Osteocyte (in vitro differentiated cells): ENCODE data around the gene HNRNPF. TPM values are rescaled to one million over a fixed set of nuclear protein-coding genes. Genes with fewer than 3 reads are reported as not detected.
"Not testable (repeated sequence)": the region's sequence is repeated elsewhere in the genome, so short reads cannot be mapped to it uniquely, and the experiment has no call there.

Experiments used
- DNase-seq: peaks from one replicate; pipeline ENCODE4 v3.0.0; 2021; ENCODE audit warnings: mixed read lengths; ENCODE audit not compliant: unreplicated experiment; ENCODE audit errors: extremely low spot score
- H3K27ac Mint-ChIP-seq: one replicate; pipeline ENCODE4 v1.8.0; 2021; ENCODE audit warnings: mild to moderate bottlenecking, mixed read lengths; ENCODE audit not compliant: unreplicated experiment
- H3K27me3 Mint-ChIP-seq: one replicate; pipeline ENCODE4 v1.8.0; 2021; ENCODE audit warnings: mixed read lengths; ENCODE audit not compliant: unreplicated experiment
- H3K36me3 Mint-ChIP-seq: one replicate; pipeline ENCODE4 v1.8.0; 2021; ENCODE audit warnings: mixed read lengths; ENCODE audit not compliant: unreplicated experiment
- H3K4me1 Mint-ChIP-seq: one replicate; pipeline ENCODE4 v1.8.0; 2021; ENCODE audit warnings: mixed read lengths; ENCODE audit not compliant: unreplicated experiment
- H3K4me3 Mint-ChIP-seq: one replicate; pipeline ENCODE4 v1.8.0; 2021; ENCODE audit warnings: mild to moderate bottlenecking, moderate library complexity, mixed read lengths; ENCODE audit not compliant: unreplicated experiment
- H3K9me3 Mint-ChIP-seq: one replicate; pipeline ENCODE4 v1.8.0; 2021; ENCODE audit warnings: mixed read lengths; ENCODE audit not compliant: unreplicated experiment
- CTCF ChIP-seq: fragments of 200-600 bp; sonication (generic); IDR thresholded peaks from 2 replicates; pipeline ENCODE4 v1.5.0; 2021; ENCODE audit warnings: antibody characterized with exemption, mild to moderate bottlenecking, moderate library complexity
- total RNA-seq: library from RNA; stranded (reverse); gene quantifications from 2 replicates; pipeline ENCODE4 v1.2.1, GENCODE V29; 2021

Gene HNRNPF
- total RNA-seq, 1 donor from 2014 or later: 189 TPM

GRCh38 chr10:43340619-43341018, 68.4 kb downstream of the HNRNPF start:
- TF ChIP-seq CTCF: no peak
- no peak overlapping the region for H3K27ac Mint-ChIP-seq
- H3K4me1 Mint-ChIP-seq: peaks cover 2% of the 10 kb centered on the region
- no peak for DNase-seq
- H3K9me3 Mint-ChIP-seq: no peaks in the 10 kb centered on the region
- no peaks in the 10 kb centered on the region for H3K36me3 Mint-ChIP-seq
- no peak overlapping the region for H3K4me3 Mint-ChIP-seq
- peaks cover 26% of the 10 kb centered on the region for H3K27me3 Mint-ChIP-seq

- peaks cover 2% of the 10 kb centered on the region for H3K4me1 Mint-ChIP-seq
- H3K9me3 Mint-ChIP-seq: no peaks in the 10 kb centered on the region
- TF ChIP-seq CTCF: no peak
- DNase-seq: no peak
- peaks cover 26% of the 10 kb centered on the region for H3K27me3 Mint-ChIP-seq
- no peak overlapping the region for H3K27ac Mint-ChIP-seq
- no peak overlapping the region for H3K4me3 Mint-ChIP-seq
- no peaks in the 10 kb centered on the region for H3K36me3 Mint-ChIP-seq
These were observed 68.9 kb downstream of the HNRNPF start for GRCh38 chr10:43340101-43340500.

- H3K36me3 Mint-ChIP-seq: no peaks in the 10 kb centered on the region
- no peaks in the 10 kb centered on the region for H3K9me3 Mint-ChIP-seq
- no peak overlapping the region for H3K4me3 Mint-ChIP-seq
- peaks cover 2% of the 10 kb centered on the region for H3K4me1 Mint-ChIP-seq
- H3K27ac Mint-ChIP-seq: no peak overlapping the region
- DNase-seq: no peak
- TF ChIP-seq CTCF: no peak
- peaks cover 26% of the 10 kb centered on the region for H3K27me3 Mint-ChIP-seq
These were observed 69.8 kb downstream of the HNRNPF start for GRCh38 chr10:43339136-43339535.

- Mint-ChIP-seq H3K9me3 (no peaks in the 10 kb centered on the region), H3K36me3 (no peaks in the 10 kb centered on the region), H3K4me3 (no peak overlapping the region), H3K4me1 (peaks cover 2% of the 10 kb centered on the region), H3K27me3 (peaks cover 26% of the 10 kb centered on the region), H3K27ac (no peak overlapping the region)
- no peak for TF ChIP-seq CTCF
- DNase-seq: no peak
These were observed 70.9 kb downstream of the HNRNPF start for GRCh38 chr10:43338117-43338516.

- not testable (repeated sequence) for H3K36me3 Mint-ChIP-seq, H3K4me3 Mint-ChIP-seq, H3K9me3 Mint-ChIP-seq, H3K27ac Mint-ChIP-seq, H3K4me1 Mint-ChIP-seq, DNase-seq
- peaks cover 26% of the 10 kb centered on the region for H3K27me3 Mint-ChIP-seq
These were observed 71.5 kb downstream of the HNRNPF start for GRCh38 chr10:43337536-43337935.

- Mint-ChIP-seq H3K36me3 (no peaks in the 10 kb centered on the region), H3K27ac (no peak overlapping the region), H3K4me1 (peaks cover 2% of the 10 kb centered on the region), H3K4me3 (no peak overlapping the region), H3K9me3 (no peaks in the 10 kb centered on the region), H3K27me3 (peaks cover 27% of the 10 kb centered on the region)
- DNase-seq: no peak
- TF ChIP-seq CTCF: no peak
These were observed 72.2 kb downstream of the HNRNPF start for GRCh38 chr10:43336641-43337318.
